Thoracic aorta (tissue), 2 donors: ENCODE results near the gene LTBP1. TPM values are rescaled to one million over a fixed set of nuclear protein-coding genes. Genes with fewer than 3 reads are reported as not detected.
A peak's percentile ranks its signal among the peaks of the same experiment; 100 is the strongest.

Experiments used
- ATAC-seq: fragments of 150-250 bp; one replicate; pipeline ENCODE4 v1.8.0; 2017; ENCODE audit warnings: low read depth; ENCODE audit not compliant: insufficient number of reproducible peaks, low FRiP score
- DNase-seq: peaks from one replicate; pipeline ENCODE4 v3.0.0-alpha.2; 2020; ENCODE audit warnings: low spot score
- H3K27ac ChIP-seq, 2 donors: fragments of 200-600 bp; sonication (generic); 1 replicate in 1 of 2; 2 replicates in 1 of 2; pipeline ENCODE4 v1.5.1; 2016; ENCODE audit warnings: mild to moderate bottlenecking in 2 of 2, moderate library complexity in 2 of 2
- H3K27me3 ChIP-seq: fragments of 200-600 bp; sonication (generic); replicated peaks from 2 replicates; pipeline ENCODE4 v1.6.0; 2016; ENCODE audit warnings: mild to moderate bottlenecking; ENCODE audit not compliant: insufficient read depth
- H3K36me3 ChIP-seq: fragments of 200-600 bp; sonication (generic); one replicate; pipeline ENCODE4 v1.5.1; 2016
- H3K4me1 ChIP-seq, 2 donors: fragments of 200-600 bp; sonication (generic); 1 replicate in 1 of 2; 2 replicates in 1 of 2; pipeline versions ENCODE4 v1.5.1 to v1.6.0; 2016; ENCODE audit warnings: low read depth in 2 of 2, mild to moderate bottlenecking in 1 of 2; ENCODE audit not compliant: control insufficient read depth in 1 of 2
- H3K4me3 ChIP-seq: fragments of 200-600 bp; sonication (generic); 2 replicates; pipeline ENCODE4 v1.5.1; 2016; ENCODE audit warnings: mild to moderate bottlenecking
- H3K9me3 ChIP-seq: fragments of 200-600 bp; sonication (generic); 2 replicates; pipeline ENCODE4 v1.5.1; 2016
- CTCF ChIP-seq: fragments of 200-600 bp; sonication (generic); IDR thresholded peaks from one replicate; pipeline ENCODE4 v1.5.1; 2019; ENCODE audit warnings: antibody characterized with exemption
- total RNA-seq, 2 donors: library from RNA; depleted of rRNA; stranded (reverse); fragments of >200 nt; gene quantifications; one replicate each; pipeline versions ENCODE4 v1.1.0 to v1.2.3, GENCODE V29; 2016

Gene LTBP1
- 100 to 1,000 TPM; 584 to 786 TPM for total RNA-seq

GRCh38 chr2:32946314-32947075 lies at the start of gene LTBP1:
TSS of gene LTBP1 (plus strand) at chr2:32946953. CDS start at chr2:32947325, 372 bp downstream.
- ATAC-seq: peak; percentile 74
- peak; percentile 69 for TF ChIP-seq CTCF
- Histone ChIP-seq H3K27ac (peak within 1 kb of the TSS; percentile 46 to 79), H3K27me3 (no peaks in the 10 kb centered on the region), H3K4me3 (peak within 1 kb of the TSS; percentile 93), H3K9me3 (no peaks in the 10 kb centered on the region), H3K4me1 (peaks cover 0 to 5% of the 10 kb centered on the region in 2 donors), H3K36me3 (no peaks in the 10 kb centered on the region)
- no peak for DNase-seq

GRCh38 chr2:32900246-32900973 lies 46.3 kb upstream of the LTBP1 start:
- ATAC-seq: no peak
- peaks cover 3 to 15% of the 10 kb centered on the region in 2 donors for H3K4me1 ChIP-seq
- no peak overlapping the region for H3K4me3 ChIP-seq
- no peak overlapping the region for H3K27ac ChIP-seq
- H3K36me3 ChIP-seq: no peaks in the 10 kb centered on the region
- no peaks in the 10 kb centered on the region for H3K27me3 ChIP-seq
- no peak for DNase-seq
- no peaks in the 10 kb centered on the region for H3K9me3 ChIP-seq
- no peak for TF ChIP-seq CTCF

GRCh38 chr2:32901313-32901712 lies 45.4 kb upstream of the LTBP1 start:
- Histone ChIP-seq H3K27ac (no peak overlapping the region), H3K4me3 (no peak overlapping the region), H3K4me1 (peaks cover 3 to 15% of the 10 kb centered on the region in 2 donors), H3K9me3 (no peaks in the 10 kb centered on the region), H3K36me3 (no peaks in the 10 kb centered on the region), H3K27me3 (no peaks in the 10 kb centered on the region)
- TF ChIP-seq CTCF: no peak
- ATAC-seq (no peak), DNase-seq (no peak)

- ATAC-seq (no peak), DNase-seq (no peak)
- H3K27ac ChIP-seq: no peak overlapping the region
- H3K27me3 ChIP-seq: no peaks in the 10 kb centered on the region
- no peak for TF ChIP-seq CTCF
- no peak overlapping the region for H3K4me3 ChIP-seq
- peaks cover 3 to 15% of the 10 kb centered on the region in 2 donors for H3K4me1 ChIP-seq
- no peaks in the 10 kb centered on the region for H3K36me3 ChIP-seq
- no peaks in the 10 kb centered on the region for H3K9me3 ChIP-seq
Observed at GRCh38 chr2:32902174-32902573, 44.6 kb upstream of the LTBP1 start.

- no peak overlapping the region for H3K27ac ChIP-seq
- TF ChIP-seq CTCF: no peak
- H3K4me1 ChIP-seq: peaks cover 3 to 15% of the 10 kb centered on the region in 2 donors
- ATAC-seq (no peak), DNase-seq (no peak)
- no peaks in the 10 kb centered on the region for H3K36me3 ChIP-seq
- H3K27me3 ChIP-seq: no peaks in the 10 kb centered on the region
- H3K9me3 ChIP-seq: no peaks in the 10 kb centered on the region
- H3K4me3 ChIP-seq: no peak overlapping the region
Observed at GRCh38 chr2:32902986-32903385, 43.8 kb upstream of the LTBP1 start.
